GM12875 (cell line): ENCODE measurements around the gene SRSF8.
A peak's percentile ranks its signal among the peaks of the same experiment; 100 is the strongest.
"Not testable (repeated sequence)": the region's sequence is repeated elsewhere in the genome, so short reads cannot be mapped to it uniquely, and the experiment has no call there.

Experiments used
- H3K4me3 ChIP-seq: one replicate; pipeline ENCODE4 v1.5.1; 2011; ENCODE audit warnings: low read depth, low read length, control low read depth
- TF ChIP-seq, protein P1 (sequence below): IDR thresholded peaks from 2 replicates; pipeline ENCODE4 v1.5.1; 2011; ENCODE audit warnings: low read depth, mild to moderate bottlenecking, control low read depth, inconsistent platforms, low read length, moderate library complexity, borderline replicate concordance; ENCODE audit not compliant: insufficient read depth

The SRSF8 gene, protein sequence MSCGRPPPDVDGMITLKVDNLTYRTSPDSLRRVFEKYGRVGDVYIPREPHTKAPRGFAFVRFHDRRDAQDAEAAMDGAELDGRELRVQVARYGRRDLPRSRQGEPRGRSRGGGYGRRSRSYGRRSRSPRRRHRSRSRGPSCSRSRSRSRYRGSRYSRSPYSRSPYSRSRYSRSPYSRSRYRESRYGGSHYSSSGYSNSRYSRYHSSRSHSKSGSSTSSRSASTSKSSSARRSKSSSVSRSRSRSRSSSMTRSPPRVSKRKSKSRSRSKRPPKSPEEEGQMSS

DNA sequence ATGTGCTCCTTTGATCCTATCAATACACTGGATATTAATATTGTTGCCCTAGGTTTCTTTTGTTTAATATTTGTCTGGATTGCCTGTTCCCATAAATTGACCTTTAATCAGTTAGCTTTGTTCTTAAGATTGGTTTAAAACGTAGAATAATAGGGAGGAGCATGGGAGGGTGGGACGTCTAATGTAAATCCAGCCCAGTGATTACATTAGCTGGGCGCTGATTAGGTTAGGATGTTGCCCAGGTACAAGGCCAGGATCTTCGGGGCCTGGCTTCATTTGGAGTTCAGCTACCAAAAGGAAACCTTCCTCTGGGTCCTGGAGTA, at the start of gene SRSF8:
TSS of gene SRSF8 (plus strand) at position 204 of the 323 bp plus-strand sequence. CDS start 308 bp downstream, outside the sequence.
- peak within 1 kb of the TSS; percentile 99 for H3K4me3 ChIP-seq
- TF ChIP-seq, protein P1, sequence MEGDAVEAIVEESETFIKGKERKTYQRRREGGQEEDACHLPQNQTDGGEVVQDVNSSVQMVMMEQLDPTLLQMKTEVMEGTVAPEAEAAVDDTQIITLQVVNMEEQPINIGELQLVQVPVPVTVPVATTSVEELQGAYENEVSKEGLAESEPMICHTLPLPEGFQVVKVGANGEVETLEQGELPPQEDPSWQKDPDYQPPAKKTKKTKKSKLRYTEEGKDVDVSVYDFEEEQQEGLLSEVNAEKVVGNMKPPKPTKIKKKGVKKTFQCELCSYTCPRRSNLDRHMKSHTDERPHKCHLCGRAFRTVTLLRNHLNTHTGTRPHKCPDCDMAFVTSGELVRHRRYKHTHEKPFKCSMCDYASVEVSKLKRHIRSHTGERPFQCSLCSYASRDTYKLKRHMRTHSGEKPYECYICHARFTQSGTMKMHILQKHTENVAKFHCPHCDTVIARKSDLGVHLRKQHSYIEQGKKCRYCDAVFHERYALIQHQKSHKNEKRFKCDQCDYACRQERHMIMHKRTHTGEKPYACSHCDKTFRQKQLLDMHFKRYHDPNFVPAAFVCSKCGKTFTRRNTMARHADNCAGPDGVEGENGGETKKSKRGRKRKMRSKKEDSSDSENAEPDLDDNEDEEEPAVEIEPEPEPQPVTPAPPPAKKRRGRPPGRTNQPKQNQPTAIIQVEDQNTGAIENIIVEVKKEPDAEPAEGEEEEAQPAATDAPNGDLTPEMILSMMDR = no peak

DNA sequence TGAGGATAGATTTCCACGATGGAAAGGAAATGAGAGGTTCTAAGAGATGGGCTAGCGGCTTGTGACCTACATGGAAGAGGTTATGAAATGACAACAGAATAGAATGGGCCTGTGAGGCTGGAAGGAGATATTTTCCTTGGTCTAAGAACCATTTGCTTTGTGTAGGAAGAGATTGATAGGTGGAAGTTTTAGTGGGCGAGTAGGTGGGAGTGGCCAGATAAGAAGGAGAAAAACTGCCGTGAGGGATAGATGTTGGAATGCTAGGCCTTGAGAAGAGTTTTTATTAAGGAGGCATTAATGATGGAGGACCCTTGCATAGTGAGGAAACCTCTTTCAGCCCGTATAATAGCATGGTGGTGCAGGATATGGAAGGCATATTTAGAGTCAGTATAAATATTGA, 45.3 kb upstream of the SRSF8 start:
- not testable (repeated sequence) for H3K4me3 ChIP-seq

DNA sequence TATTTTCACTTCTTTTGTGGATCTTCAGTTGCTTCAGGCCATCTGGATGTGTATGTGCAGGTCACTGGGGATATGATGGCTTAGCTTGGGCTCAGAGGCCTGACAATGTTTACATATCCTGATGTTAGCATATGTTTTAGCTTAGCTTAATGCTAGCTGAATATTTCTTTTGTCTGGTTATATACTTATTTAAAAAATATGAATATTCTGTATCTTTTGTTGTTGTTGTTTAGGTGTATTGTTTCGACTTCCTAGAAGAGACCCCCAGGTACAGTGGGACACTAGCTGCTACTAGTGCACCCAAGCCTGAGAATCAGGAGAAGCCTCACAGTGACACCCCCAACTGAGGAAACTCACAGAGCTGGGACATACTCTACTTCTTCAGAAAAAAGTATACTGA, 41.8 kb upstream of the SRSF8 start, which contains the start of gene KDM4E:
TSS of gene KDM4E (plus strand) at position 301 of the 400 bp plus-strand sequence. CDS start 300 bp downstream, outside the sequence.
- TF ChIP-seq, protein P1 = no peak
- H3K4me3 ChIP-seq = no peak within 1 kb of the TSS

DNA sequence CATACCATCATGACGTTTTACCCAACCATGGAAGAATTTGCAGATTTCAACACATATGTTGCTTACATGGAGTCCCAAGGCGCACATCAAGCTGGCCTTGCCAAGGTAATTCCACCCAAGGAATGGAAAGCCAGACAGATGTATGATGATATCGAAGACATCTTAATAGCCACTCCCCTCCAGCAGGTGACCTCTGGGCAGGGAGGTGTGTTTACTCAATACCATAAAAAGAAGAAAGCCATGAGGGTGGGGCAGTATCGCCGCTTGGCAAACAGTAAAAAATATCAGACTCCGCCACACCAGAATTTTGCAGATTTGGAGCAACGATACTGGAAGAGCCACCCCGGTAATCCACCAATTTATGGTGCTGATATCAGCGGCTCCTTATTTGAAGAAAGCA, 41.1 kb upstream of the SRSF8 start:
- H3K4me3 ChIP-seq = not testable (repeated sequence)

DNA sequence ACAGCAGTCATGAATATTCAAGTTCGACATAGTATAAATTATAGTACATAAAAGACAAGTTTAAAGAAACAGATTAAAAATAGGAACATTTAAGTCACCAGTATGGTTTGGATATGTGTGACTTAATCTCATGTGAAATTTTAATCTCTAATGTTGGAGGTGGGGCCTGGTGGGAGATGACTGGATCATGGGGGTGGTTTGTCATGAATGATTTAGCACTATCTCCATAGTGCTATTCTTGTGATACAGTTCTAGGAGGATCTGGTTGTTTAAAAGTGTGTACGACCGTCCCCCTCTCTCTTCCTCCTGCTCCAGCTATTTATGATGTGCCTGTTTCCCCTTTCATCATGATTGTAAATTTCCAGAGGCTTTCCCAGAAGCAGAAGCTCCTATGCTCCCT, 38.4 kb upstream of the SRSF8 start:
- TF ChIP-seq, protein P1 = no peak
- H3K4me3 ChIP-seq = no peak overlapping the region

DNA sequence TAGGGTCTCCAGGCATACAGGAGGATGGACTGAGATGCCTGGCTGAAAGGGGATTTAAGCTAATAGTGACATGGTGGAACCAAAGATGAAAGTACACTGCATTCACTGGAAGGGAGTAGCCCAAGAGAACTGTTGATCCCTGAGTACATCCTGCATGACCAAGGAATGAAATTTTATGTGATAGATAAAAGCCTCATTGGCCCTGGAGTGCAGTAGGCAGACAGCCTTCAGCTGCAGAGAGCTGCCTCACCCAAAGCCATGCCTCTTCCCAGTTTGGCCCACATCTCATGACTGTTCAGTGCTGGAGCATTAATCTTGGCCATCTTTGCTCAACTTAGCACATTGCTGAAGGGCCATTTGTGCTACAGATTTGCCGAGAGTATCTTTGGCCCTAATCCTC, 33.7 kb upstream of the SRSF8 start:
- TF ChIP-seq, protein P1 = no peak
- H3K4me3 ChIP-seq = no peak overlapping the region

DNA sequence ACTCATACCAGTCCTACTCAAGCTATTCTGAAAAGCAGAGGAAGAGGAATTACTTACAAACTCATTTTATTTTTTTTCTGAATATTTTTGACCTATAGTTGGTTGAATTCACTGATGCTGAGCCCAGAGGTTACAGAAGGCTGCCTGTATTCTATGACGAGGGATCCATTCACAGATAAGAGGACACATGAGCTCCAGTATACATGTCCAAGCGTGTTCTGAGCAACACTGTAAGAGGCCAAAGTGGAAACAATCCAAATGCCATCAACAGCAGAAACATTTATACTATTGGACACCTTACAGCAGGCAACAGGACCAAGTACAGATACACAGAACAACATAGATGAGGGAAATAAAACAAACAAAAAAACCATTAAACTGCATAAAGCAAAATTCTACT, 31.4 kb upstream of the SRSF8 start:
- H3K4me3 ChIP-seq = no peak overlapping the region
- TF ChIP-seq, protein P1 = no peak

DNA sequence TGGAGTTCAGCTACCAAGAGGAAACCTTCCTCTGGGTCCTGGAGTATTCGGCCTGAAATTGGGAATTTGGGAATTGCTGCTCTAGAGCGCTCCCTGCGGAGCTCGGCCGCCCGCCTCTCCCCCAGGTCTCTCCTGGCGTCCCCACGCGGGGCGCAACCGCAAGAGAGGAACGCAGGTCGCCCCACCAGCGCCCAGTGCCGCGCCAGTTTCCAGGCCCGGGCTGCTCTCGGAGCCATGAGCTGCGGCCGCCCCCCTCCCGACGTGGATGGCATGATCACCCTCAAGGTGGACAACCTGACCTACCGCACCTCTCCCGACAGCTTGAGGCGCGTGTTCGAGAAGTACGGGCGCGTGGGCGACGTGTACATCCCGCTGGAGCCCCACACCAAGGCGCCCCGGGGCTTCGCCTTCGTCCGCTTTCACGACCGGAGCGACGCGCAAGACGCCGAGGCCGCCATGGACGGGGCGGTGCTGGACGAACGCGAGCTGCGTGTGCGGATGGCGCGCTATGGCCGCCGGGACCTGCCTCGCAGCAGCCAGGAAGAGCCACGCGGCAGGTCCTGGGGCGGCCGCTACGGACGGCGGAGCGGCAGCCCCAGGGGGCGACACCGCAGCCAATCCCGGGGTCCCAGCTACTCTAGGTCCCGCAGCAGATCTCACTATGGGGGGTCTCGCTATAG, 29.2 kb upstream of the SRSF8 start:
- not testable (repeated sequence) for H3K4me3 ChIP-seq

DNA sequence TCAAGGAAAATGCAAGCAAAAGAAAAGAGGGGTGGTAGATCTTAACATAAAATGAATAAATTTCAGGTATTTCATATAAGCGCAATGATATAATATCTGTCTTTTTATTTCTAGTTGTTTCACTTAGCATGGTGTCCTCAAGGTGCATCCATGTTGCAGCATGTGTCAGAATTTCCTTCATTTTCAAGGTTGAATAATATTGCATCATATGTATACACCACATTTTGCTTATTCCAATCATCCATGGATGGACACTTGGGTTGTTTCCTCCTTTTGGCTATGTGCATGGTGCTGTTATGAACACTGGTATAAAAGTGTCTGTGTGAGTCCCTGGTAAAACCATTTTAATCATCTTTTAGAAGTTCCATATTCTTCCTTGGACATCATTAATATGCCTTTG, 24.5 kb upstream of the SRSF8 start:
- H3K4me3 ChIP-seq = no peak overlapping the region
- TF ChIP-seq, protein P1 = no peak
